HEK293 (cell line): ENCODE measurements around the gene OTUD6A.

Source experiments
- CTCF ChIA-PET: fragments of 350-600 bp; formaldehyde crosslinking; extraction: SDS; loops from one replicate; lab custom pipeline; 2021; ENCODE audit warnings: antibody characterized with exemption; lab: Yijun Ruan, JAX
- POLR2A ChIA-PET: fragments of 300-600 bp; formaldehyde crosslinking; extraction: SDS; loops from one replicate; lab custom pipeline; 2020; ENCODE audit warnings: antibody characterized with exemption, inconsistent platforms; lab: Yijun Ruan, JAX
- H3K27ac ChIP-seq: fragments of 200-500 bp; sonication (Bioruptor generic); 2 replicates; pipeline ENCODE4 v1.5.1; 2014; ENCODE audit warnings: low read depth, low read length, control low read depth, inconsistent platforms; ENCODE audit errors: extremely low read depth
- H3K36me3 ChIP-seq, 2 experiments: fragments of 200-500 bp in 1 of 2; sonication (Bioruptor generic) in 1 of 2; 1 replicate in 1 of 2; 2 replicates in 1 of 2; pipeline ENCODE4 v1.5.1; 2014 to 2017; ENCODE audit warnings: inconsistent platforms in 2 of 2, low read length in 2 of 2; ENCODE audit not compliant: control insufficient read depth in 2 of 2, insufficient read depth in 1 of 2
- H3K4me1 ChIP-seq: fragments of 200-500 bp; sonication (Bioruptor generic); 2 replicates; pipeline ENCODE4 v1.5.1; 2014; ENCODE audit warnings: mild to moderate bottlenecking, low read length, inconsistent platforms; ENCODE audit not compliant: control insufficient read depth, insufficient read depth
- H3K4me3 ChIP-seq: 2 replicates; pipeline ENCODE4 v1.5.1; 2011; ENCODE audit warnings: low read depth, mild to moderate bottlenecking, control low read depth, low read length, moderate library complexity
- H3K9me3 ChIP-seq: fragments of 200-500 bp; sonication (Bioruptor generic); 2 replicates; pipeline ENCODE4 v1.5.1; 2014; ENCODE audit warnings: low read depth, low read length, inconsistent platforms; ENCODE audit not compliant: control insufficient read depth, insufficient read depth
- GLI2 ChIP-seq: fragments of 450-650 bp; formaldehyde crosslinking; IDR thresholded peaks from 2 replicates; pipeline ENCODE4; 2017; ENCODE audit warnings: missing biosample characterization, missing genetic modification characterization, low read depth, borderline replicate concordance
- KLF1 ChIP-seq: fragments of 450-650 bp; formaldehyde crosslinking; IDR thresholded peaks from 2 replicates; pipeline ENCODE4 v1.5.1; 2016; ENCODE audit warnings: missing biosample characterization, missing genetic modification characterization
- TCF7L2 ChIP-seq: IDR thresholded peaks from 2 replicates; pipeline ENCODE4 v1.6.1; 2011; ENCODE audit warnings: low read depth, mild to moderate bottlenecking, inconsistent platforms, low read length, moderate library complexity, borderline replicate concordance
- ZBTB6 ChIP-seq: fragments of 450-650 bp; formaldehyde crosslinking; IDR thresholded peaks from 2 replicates; pipeline ENCODE4 v1.5.1; 2017; ENCODE audit warnings: missing biosample characterization, missing genetic modification characterization
- ZFP41 ChIP-seq: fragments of 450-650 bp; formaldehyde crosslinking; IDR thresholded peaks from 2 replicates; pipeline ENCODE4 v1.5.1; 2016; ENCODE audit warnings: missing biosample characterization, missing genetic modification characterization, borderline replicate concordance
- ZNF169 ChIP-seq: fragments of 450-650 bp; formaldehyde crosslinking; IDR thresholded peaks from 2 replicates; pipeline ENCODE4 v1.5.1; 2016; ENCODE audit warnings: missing biosample characterization, missing genetic modification characterization
- ZNF423 ChIP-seq: fragments of 450-650 bp; formaldehyde crosslinking; IDR thresholded peaks from 2 replicates; pipeline ENCODE4 v1.5.1; 2016; ENCODE audit warnings: missing biosample characterization, missing genetic modification characterization
- ZNF426 ChIP-seq: fragments of 450-650 bp; formaldehyde crosslinking; IDR thresholded peaks from 2 replicates; pipeline ENCODE4 v1.5.1; 2017; ENCODE audit warnings: missing biosample characterization, missing genetic modification characterization, mild to moderate bottlenecking, inconsistent platforms, moderate library complexity
- ZNF488 ChIP-seq: fragments of 450-650 bp; formaldehyde crosslinking; IDR thresholded peaks from 2 replicates; pipeline ENCODE4 v1.5.1; 2016; ENCODE audit warnings: missing biosample characterization, missing genetic modification characterization
- ZNF518A ChIP-seq: fragments of 450-650 bp; formaldehyde crosslinking; conservative IDR thresholded peaks from 2 replicates; pipeline ENCODE4 v1.5.1; 2016; ENCODE audit warnings: low read depth, missing biosample characterization, missing genetic modification characterization
- ZNF521 ChIP-seq: fragments of 450-650 bp; formaldehyde crosslinking; IDR thresholded peaks from 2 replicates; pipeline ENCODE4 v1.5.1; 2017; ENCODE audit warnings: missing biosample characterization, mild to moderate bottlenecking, missing genetic modification characterization
- ZNF529 ChIP-seq: fragments of 450-650 bp; formaldehyde crosslinking; IDR thresholded peaks from 2 replicates; pipeline ENCODE4 v1.5.1; 2017; ENCODE audit warnings: missing genetic modification characterization, missing biosample characterization; ENCODE audit not compliant: insufficient replicate concordance
- ZNF544 ChIP-seq: fragments of 450-650 bp; formaldehyde crosslinking; IDR thresholded peaks from 2 replicates; pipeline ENCODE4 v1.5.0; 2017; ENCODE audit warnings: missing biosample characterization, missing genetic modification characterization
- ZNF548 ChIP-seq: fragments of 450-650 bp; formaldehyde crosslinking; IDR thresholded peaks from 2 replicates; pipeline ENCODE4 v1.5.1; 2016; ENCODE audit warnings: missing biosample characterization, missing genetic modification characterization
- ZNF629 ChIP-seq: fragments of 450-650 bp; formaldehyde crosslinking; IDR thresholded peaks from 2 replicates; pipeline ENCODE4 v1.5.1; 2017; ENCODE audit warnings: missing biosample characterization, missing genetic modification characterization
- ZNF704 ChIP-seq: fragments of 450-650 bp; formaldehyde crosslinking; IDR thresholded peaks from 2 replicates; pipeline ENCODE4 v1.5.1; 2016; ENCODE audit warnings: missing biosample characterization, missing genetic modification characterization
- ZNF791 ChIP-seq: fragments of 450-650 bp; formaldehyde crosslinking; IDR thresholded peaks from 2 replicates; pipeline ENCODE4 v1.5.1; 2016; ENCODE audit warnings: missing biosample characterization, missing genetic modification characterization

The OTUD6A gene

GRCh38 chrX:70041993-70042392 is 20.3 kb upstream of the OTUD6A start:
- no peak overlapping the region for H3K4me3 ChIP-seq
- TF ChIP-seq ZBTB6 (tag by site-specific recombination) (no peak), ZNF548 (tag by site-specific recombination) (no peak), ZNF426 (tag by site-specific recombination) (no peak), KLF1 (tag by site-specific recombination) (no peak), ZNF544 (tag by site-specific recombination) (no peak), ZNF704 (no peak), ZNF791 (no peak), ZNF488 (tag by site-specific recombination) (no peak), ZNF423 (tag by site-specific recombination) (no peak), ZNF629 (tag by site-specific recombination) (no peak), GLI2 (tag by site-specific recombination) (no peak), ZNF518A (no peak), ZNF521 (no peak), TCF7L2 (no peak), ZNF529 (tag by site-specific recombination) (no peak), ZNF169 (no peak), ZFP41 (tag by site-specific recombination) (no peak)
- CTCF ChIA-PET: interaction anchor here (3.4 to 6.3 kb wide), 2 partner anchors 11 to 55 kb away, joined by 26 to 48 read pairs; no protein-coding TSS in a partner anchor
- POLR2A ChIA-PET: interaction anchor here (0.6 kb wide), 1 partner anchor 228 kb away, joined by 5 read pairs; no protein-coding TSS in a partner anchor
- no peaks in the 10 kb centered on the region for H3K9me3 ChIP-seq
- no peak overlapping the region for H3K27ac ChIP-seq
- no peaks in the 10 kb centered on the region for H3K4me1 ChIP-seq
- peaks cover 0 to 2% of the 10 kb centered on the region in 2 experiments; a peak in 1 of 3 replicates for H3K36me3 ChIP-seq
